Measurements from ENCODE around the gene TSEN54.

TSEN54 gene

DNA sequence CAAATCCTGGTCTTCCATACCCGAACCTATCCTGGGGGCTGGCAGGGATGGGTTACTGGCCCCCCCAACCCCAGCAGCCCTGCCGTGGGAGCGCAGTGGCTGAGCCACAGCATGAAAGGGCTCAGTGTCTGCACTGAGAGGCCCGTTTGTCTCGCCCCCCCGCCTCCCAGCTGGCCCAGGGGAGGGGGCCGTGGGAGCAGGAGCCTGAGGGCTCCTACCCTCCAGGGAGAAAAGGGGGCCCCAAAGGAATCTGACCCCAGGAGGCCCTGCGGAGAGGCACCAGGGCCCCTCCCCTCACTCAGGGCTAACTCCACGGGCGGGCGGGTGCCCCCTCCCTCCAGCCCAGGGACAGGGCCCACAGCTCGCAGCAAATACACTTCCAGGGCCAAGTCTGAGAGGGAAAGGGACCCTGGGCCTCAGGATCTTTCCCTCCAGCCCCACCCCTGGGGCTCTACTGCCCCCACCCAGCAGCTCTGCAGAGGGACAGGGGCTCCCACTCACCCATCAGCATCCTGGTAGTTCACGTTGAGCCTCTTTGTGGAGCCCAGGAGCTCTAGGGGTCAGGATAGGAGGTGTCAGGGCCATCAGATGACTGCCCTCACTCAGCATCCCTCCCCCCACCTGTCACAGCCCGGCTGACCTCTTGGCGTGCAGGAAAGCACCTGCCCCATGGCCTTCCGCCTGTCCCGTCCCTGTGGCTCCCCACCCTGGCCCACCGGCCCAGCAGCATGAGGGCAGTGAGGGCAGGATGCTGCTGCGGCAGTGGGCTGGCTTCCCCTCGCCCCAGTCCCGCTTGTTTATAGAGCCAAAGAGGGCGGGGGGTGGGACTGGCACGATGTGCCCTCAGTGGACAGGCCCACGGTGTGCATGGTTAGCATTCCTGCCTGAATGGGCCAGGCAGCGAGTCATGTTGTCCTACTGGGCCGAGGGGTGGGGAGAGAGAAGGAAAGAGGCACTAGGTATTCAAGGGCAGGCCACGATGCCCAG is 8.3 kb upstream of the TSEN54 start:
- DNase-seq (ENCODE audit: extremely low read depth, insufficient read length) = no peak
- H3K36me3 ChIP-seq (ENCODE audit: control insufficient read depth, insufficient read depth, low read length) = no peaks in the 10 kb centered on the region

GRCh38 chr17:75508931-75509361 is 7.4 kb upstream of the TSEN54 start:
- Histone ChIP-seq H3K4me3 (replicated peaks; ENCODE audit: low read depth, low read length) (no peak overlapping the region), H3K36me3 (ENCODE audit: control insufficient read depth, insufficient read depth, low read length) (no peaks in the 10 kb centered on the region), H3K27me3 (replicated peaks; ENCODE audit: control insufficient read depth, insufficient read depth, low read length) (no peaks in the 10 kb centered on the region)
- no peak for DNase-seq (ENCODE audit: extremely low read depth, insufficient read length)
- no peak for TF ChIP-seq CTCF (IDR thresholded peaks at IDR 0.05; ENCODE audit: insufficient read depth, low read length, poor library complexity, severe bottlenecking)

More for the DNA sequence above, 8.3 kb upstream of the TSEN54 start:
- Histone ChIP-seq H3K4me3 (replicated peaks; ENCODE audit: low read depth, low read length) (no peak overlapping the region), H3K27me3 (replicated peaks; ENCODE audit: control insufficient read depth, insufficient read depth, low read length) (no peaks in the 10 kb centered on the region)
- TF ChIP-seq CTCF (IDR thresholded peaks at IDR 0.05; ENCODE audit: insufficient read depth, low read length, poor library complexity, severe bottlenecking) = no peak

GRCh38 chr17:75509528-75510258 is 6.6 kb upstream of the TSEN54 start:
- H3K27me3 ChIP-seq (replicated peaks; ENCODE audit: control insufficient read depth, insufficient read depth, low read length) = no peaks in the 10 kb centered on the region
- TF ChIP-seq CTCF (IDR thresholded peaks at IDR 0.05; ENCODE audit: insufficient read depth, low read length, poor library complexity, severe bottlenecking) = no peak
- DNase-seq (ENCODE audit: extremely low read depth, insufficient read length) = no peak
- no peak overlapping the region for H3K4me3 ChIP-seq (replicated peaks; ENCODE audit: low read depth, low read length)
- H3K36me3 ChIP-seq (ENCODE audit: control insufficient read depth, insufficient read depth, low read length) = no peaks in the 10 kb centered on the region

GRCh38 chr17:75511270-75511609 is 5.1 kb upstream of the TSEN54 start:
- H3K4me3 ChIP-seq (replicated peaks; ENCODE audit: low read depth, low read length) = no peak overlapping the region
- no peak for DNase-seq (ENCODE audit: extremely low read depth, insufficient read length)
- TF ChIP-seq CTCF (IDR thresholded peaks at IDR 0.05; ENCODE audit: insufficient read depth, low read length, poor library complexity, severe bottlenecking) = no peak
- H3K27me3 ChIP-seq (replicated peaks; ENCODE audit: control insufficient read depth, insufficient read depth, low read length) = no peaks in the 10 kb centered on the region; the same call in 1 of the 2 replicates
- no peaks in the 10 kb centered on the region for H3K36me3 ChIP-seq (ENCODE audit: control insufficient read depth, insufficient read depth, low read length)

DNA sequence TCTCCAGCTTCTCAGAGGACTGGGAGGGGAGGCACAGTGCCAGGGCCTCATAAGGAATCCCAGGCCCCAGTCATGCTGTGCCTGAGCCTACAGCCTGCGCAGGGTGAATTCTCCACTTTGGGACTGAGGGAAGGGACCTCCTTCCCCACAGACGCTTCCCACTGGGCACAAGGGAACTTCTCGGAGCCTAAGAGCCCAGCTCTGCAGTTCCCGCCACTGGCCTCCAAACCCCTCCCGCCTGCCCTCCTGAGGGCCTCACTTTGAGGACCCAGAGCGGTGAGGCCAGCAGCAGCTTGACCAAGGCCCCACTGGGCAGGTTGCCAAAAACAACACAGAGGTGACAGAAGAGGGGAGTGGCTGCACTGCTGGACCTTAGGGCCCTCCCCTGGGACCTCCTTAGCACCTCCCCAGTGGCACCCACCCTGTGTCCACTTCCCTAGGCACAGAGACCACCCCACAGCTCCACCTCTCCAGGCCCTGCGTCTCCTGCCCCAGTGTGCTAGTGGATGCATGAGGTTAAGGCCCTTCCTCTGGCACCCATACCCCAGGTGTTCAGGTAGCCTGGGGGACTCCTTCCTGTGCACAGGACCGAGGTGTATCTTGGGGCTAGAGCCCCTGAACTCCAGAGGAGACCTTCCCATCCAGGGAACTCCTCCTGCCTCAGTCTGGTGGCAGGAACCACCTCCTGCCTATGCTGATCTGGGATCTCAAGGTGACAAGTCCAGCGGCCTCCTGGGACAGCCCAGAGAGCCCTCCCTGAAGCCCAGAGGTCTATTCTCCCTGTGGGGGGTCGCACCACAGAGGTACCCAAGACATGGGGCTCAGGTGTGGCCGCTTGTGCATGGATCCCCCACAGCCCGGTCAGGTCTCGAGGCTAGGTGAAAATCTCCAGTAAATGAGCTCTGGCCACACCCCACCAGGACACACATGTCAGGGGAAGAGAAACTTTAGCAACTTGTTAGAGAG is 4.4 kb upstream of the TSEN54 start:
- Histone ChIP-seq H3K4me3 (replicated peaks; ENCODE audit: low read depth, low read length) (no peak overlapping the region), H3K36me3 (ENCODE audit: control insufficient read depth, insufficient read depth, low read length) (no peaks in the 10 kb centered on the region), H3K27me3 (replicated peaks; ENCODE audit: control insufficient read depth, insufficient read depth, low read length) (no peaks in the 10 kb centered on the region; the same call in 1 of the 2 replicates)
- no peak for TF ChIP-seq CTCF (IDR thresholded peaks at IDR 0.05; ENCODE audit: insufficient read depth, low read length, poor library complexity, severe bottlenecking)
- DNase-seq (ENCODE audit: extremely low read depth, insufficient read length) = no peak

Data from GM06990 (cell line).